Muscle of back (tissue), 10 donors: ENCODE data around the gene LDLRAP1. TPM values are rescaled to one million over a fixed set of nuclear protein-coding genes. Genes with fewer than 3 reads are reported as not detected.

Experiments
- polyA plus RNA-seq, 10 donors: library from polyadenylated mRNA; unstranded; fragments of 120-200 nt; gene quantifications; one replicate each; pipeline ENCODE4 v1.2.1, GENCODE V29; 2013; ENCODE audit not compliant: insufficient read length in 10 of 10

Gene LDLRAP1
- polyA plus RNA-seq, 10 donors = 11.4 to 19.3 (median 14.2) TPM

Other genes starting within 250 kb of the LDLRAP1 start
- gene TMEM50A, start 205.3 kb upstream of the LDLRAP1 start, polyA plus RNA-seq = 10 to 100 TPM; 59.1 to 78.3 (median 66.4) TPM
- 1 to 10 TPM in 7 of 10 donors, under 1 TPM in 3; 0.47 to 3.1 (median 1.3) TPM for gene RHCE, start 122.8 kb upstream of the LDLRAP1 start, polyA plus RNA-seq
- 10 to 100 TPM; 15.3 to 21.2 (median 18.5) TPM for gene MACO1, start 112.7 kb upstream of the LDLRAP1 start, polyA plus RNA-seq
- 10 to 100 TPM in 9 of 10 donors, 1 to 10 TPM in 1; 9.1 to 15.4 (median 12.1) TPM for gene MAN1C1, start 73.2 kb downstream of the LDLRAP1 start, polyA plus RNA-seq